IPS-15b (cell line): Measurements from ENCODE around the gene GRB10.
"Not testable (repeated sequence)": the region's sequence is repeated elsewhere in the genome, so short reads cannot be mapped to it uniquely, and the experiment has no call there.

ENCODE experiments used
- H3K27me3 ChIP-seq: one replicate; pipeline ENCODE4 v1.6.1; 2013; ENCODE audit warnings: low read length; ENCODE audit not compliant: control insufficient read depth, insufficient read depth
- H3K36me3 ChIP-seq: one replicate; pipeline ENCODE4 v1.6.1; 2013; ENCODE audit warnings: low read length; ENCODE audit not compliant: control insufficient read depth, insufficient read depth
- H3K4me1 ChIP-seq: one replicate; pipeline ENCODE4 v1.6.1; 2013; ENCODE audit warnings: mild to moderate bottlenecking, low read length; ENCODE audit not compliant: control insufficient read depth, insufficient read depth
- H3K4me3 ChIP-seq: one replicate; pipeline ENCODE4 v1.5.1; 2013; ENCODE audit warnings: low read depth, low read length
- H3K9ac ChIP-seq: one replicate; pipeline ENCODE4 v1.6.1; 2013; ENCODE audit warnings: low read depth, mild to moderate bottlenecking, low read length
- H3K9me3 ChIP-seq: one replicate; pipeline ENCODE4 v1.6.1; 2013; ENCODE audit warnings: mild to moderate bottlenecking, low read length; ENCODE audit not compliant: control insufficient read depth, insufficient read depth

The GRB10 gene

DNA sequence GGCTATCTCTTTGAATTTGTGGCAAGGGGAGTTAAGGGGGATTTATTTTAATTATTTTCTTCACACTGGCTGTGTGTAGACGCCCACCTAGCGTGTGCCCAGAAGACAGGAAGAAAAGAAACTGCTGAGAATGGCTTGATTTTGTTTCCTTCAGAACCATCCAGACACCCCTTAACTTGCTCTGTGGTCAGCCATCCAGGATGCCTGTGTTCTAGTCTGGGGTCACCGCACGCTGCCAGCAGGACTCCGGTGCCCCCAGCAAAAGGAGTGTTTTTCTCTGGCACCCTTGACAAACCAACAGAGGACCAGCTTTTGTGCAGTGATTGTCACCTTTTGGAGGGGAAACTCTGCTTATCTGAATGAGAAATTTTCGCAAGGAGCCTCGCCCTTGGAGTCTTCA is 222.8 kb downstream of the GRB10 start:
- H3K9me3 ChIP-seq, result no peaks in the 10 kb centered on the region
- H3K4me1 ChIP-seq, result peaks cover 3% of the 10 kb centered on the region
- H3K4me3 ChIP-seq, result no peak overlapping the region
- no peaks in the 10 kb centered on the region for H3K36me3 ChIP-seq
- no peak overlapping the region for H3K9ac ChIP-seq
- no peaks in the 10 kb centered on the region for H3K27me3 ChIP-seq

GRCh38 chr7:50558294-50559053 is 224.2 kb downstream of the GRB10 start:
- H3K36me3 ChIP-seq, result no peaks in the 10 kb centered on the region
- peaks cover 3% of the 10 kb centered on the region for H3K4me1 ChIP-seq
- H3K4me3 ChIP-seq, result no peak overlapping the region
- H3K9me3 ChIP-seq, result no peaks in the 10 kb centered on the region
- H3K27me3 ChIP-seq, result no peaks in the 10 kb centered on the region
- no peak overlapping the region for H3K9ac ChIP-seq

DNA sequence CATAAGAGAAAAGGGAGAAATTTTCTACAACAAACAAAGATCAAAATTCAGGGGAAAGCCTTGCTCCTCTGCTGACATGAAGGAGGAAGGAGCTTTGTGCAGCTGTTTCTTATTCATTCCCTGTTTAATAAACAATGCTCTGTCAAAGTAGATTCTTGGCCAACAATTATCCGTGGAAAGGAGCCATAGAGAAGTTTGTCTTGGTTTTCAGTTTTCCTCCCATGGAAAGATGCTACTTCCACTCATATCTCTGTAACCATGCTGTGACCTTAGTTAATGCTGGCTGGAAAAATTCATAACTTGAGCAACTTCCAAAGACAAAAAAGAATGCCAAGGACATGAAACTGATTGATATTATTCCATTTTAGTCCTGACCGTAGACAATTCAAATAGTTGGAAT is 225.6 kb downstream of the GRB10 start:
- H3K9ac ChIP-seq, result no peak overlapping the region
- H3K9me3 ChIP-seq, result no peaks in the 10 kb centered on the region
- no peak overlapping the region for H3K4me3 ChIP-seq
- H3K4me1 ChIP-seq, result peaks cover 3% of the 10 kb centered on the region
- no peaks in the 10 kb centered on the region for H3K27me3 ChIP-seq
- no peaks in the 10 kb centered on the region for H3K36me3 ChIP-seq

DNA sequence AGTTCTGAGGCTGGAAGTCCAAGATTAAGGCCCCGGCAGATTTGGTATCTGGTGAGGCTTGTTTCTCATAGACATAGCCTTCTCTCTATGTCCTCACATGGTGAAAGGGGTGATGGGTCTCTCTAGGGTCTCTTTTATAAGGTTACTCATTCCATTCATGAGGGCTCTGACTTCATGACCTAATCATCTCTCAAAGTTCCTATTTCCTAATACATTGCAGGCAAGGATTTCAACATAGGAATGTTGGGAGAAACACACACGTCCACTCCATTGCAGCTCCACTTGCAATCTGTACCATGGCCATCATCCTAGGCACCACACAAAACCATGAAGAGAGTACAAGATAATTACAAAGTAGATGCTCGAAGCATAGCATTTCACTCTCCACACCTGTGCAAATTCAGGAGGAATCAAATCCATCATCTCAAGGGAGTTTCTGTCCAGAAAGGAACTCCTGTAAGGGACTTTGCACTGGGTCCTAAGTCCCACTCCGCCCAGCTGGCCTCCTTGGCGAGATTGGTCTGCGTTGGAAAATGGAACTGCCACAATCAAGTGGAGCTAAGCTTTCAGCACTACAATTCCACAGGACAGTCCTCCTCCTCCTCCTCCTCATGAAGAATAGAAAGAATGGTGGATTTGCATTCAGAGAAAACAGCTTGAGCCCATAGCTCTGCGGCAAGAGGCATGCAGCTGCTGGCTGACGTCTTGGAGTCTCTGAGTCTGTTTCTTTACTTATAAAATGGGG is 226.3 kb downstream of the GRB10 start:
- peaks cover 3% of the 10 kb centered on the region for H3K4me1 ChIP-seq
- H3K27me3 ChIP-seq, result no peaks in the 10 kb centered on the region
- no peaks in the 10 kb centered on the region for H3K9me3 ChIP-seq
- no peak overlapping the region for H3K4me3 ChIP-seq
- no peaks in the 10 kb centered on the region for H3K36me3 ChIP-seq
- H3K9ac ChIP-seq, result no peak overlapping the region

- Histone ChIP-seq H3K9ac (no peak overlapping the region), H3K36me3 (no peaks in the 10 kb centered on the region)
These were observed 227.0 kb downstream of the GRB10 start for GRCh38 chr7:50555594-50556140.

DNA sequence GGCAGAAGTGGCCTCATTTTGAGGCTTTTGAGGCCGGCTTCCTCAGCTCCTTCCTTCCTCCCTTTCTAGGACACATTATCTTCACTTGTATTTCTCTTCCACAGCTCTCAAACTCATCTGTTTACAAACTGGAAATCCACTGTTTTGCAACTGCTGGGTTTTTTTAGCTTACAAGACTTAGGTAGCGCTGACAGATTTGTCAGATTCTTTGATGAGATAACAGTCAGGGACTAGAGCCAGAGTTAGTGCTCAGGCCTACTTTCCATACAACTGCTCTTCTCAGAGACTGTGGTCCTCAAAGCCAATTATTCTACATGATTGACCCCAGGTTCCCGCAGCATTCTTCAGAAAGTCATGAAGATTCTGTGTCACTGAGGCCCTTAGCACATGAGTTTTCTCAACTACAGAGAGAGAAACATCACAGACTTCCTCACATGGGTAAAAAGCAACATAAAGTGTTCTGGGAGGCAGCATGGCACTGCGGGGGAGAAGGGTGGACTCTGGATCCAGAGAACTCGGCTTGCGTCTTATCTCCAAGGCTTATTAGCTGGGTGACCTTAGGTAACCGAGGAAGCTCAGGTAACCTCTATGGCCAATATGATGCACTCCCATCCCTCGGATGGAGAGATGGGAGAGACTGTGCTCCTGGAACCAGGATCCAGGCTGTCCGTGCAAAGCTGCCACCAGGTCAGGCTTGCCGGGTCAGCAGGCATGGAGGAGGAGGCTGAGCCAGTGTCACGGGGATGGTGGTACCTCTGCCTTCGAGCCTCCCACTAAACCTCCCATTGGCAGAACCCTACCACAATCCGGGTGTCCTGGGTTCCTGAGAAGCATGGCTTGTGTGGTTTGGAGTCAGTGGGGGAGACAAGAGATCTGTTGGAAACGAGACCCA is 228.0 kb downstream of the GRB10 start:
- Histone ChIP-seq H3K4me1 (no peaks in the 10 kb centered on the region), H3K27me3 (no peaks in the 10 kb centered on the region), H3K4me3 (no peak overlapping the region), H3K9ac (no peak overlapping the region), H3K9me3 (no peaks in the 10 kb centered on the region), H3K36me3 (no peaks in the 10 kb centered on the region)

More at GRCh38 chr7:50555594-50556140, 227.0 kb downstream of the GRB10 start:
- no peak overlapping the region for H3K4me3 ChIP-seq
- H3K27me3 ChIP-seq, result no peaks in the 10 kb centered on the region
- H3K4me1 ChIP-seq, result no peaks in the 10 kb centered on the region
- H3K9me3 ChIP-seq, result no peaks in the 10 kb centered on the region

- Histone ChIP-seq H3K36me3 (no peaks in the 10 kb centered on the region), H3K27me3 (no peaks in the 10 kb centered on the region), H3K9me3 (no peaks in the 10 kb centered on the region), H3K4me1 (no peaks in the 10 kb centered on the region), H3K9ac (no peak overlapping the region), H3K4me3 (no peak overlapping the region)
These were observed 228.7 kb downstream of the GRB10 start for GRCh38 chr7:50553973-50554372.

DNA sequence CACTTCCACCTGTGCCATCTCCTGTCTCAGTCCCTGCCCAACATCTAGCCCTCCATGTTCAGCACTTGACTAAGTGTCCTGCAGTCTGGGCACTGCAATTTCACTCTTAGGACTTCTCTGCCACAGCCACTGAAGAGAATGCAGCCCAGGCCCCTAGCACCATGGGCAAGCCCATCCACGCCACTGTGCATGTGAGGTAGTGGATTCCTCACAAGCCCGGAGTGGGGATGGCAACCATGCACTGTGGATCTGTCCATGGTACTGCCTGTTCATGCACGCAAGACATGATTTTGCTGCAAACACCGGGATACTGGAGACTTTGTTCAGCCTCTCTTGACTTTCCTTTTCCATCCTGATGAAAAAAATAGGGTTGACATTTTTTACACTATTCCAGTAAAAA is 229.8 kb downstream of the GRB10 start:
- no peak overlapping the region for H3K9ac ChIP-seq
- H3K27me3 ChIP-seq, result no peaks in the 10 kb centered on the region
- no peaks in the 10 kb centered on the region for H3K36me3 ChIP-seq
- H3K4me1 ChIP-seq, result no peaks in the 10 kb centered on the region
- no peak overlapping the region for H3K4me3 ChIP-seq
- H3K9me3 ChIP-seq, result no peaks in the 10 kb centered on the region

DNA sequence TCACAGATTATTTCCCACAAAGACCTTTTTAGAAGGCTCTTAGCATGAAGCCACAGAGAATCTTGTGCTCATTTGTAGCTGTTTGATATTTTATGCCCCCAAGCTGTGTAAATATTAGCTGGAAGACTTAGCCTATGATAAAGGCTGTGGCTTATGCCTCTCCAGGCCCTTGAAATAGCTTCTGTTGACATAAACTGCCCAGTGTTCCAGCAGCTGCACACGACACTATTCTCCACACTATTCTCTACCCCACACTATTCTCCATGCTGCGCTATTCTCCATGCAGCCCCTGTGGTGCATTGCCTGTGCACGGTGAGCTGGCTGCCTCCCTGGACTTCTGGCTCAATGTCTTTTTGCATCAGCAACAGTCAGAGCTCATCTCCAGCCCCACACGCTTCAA is 230.6 kb downstream of the GRB10 start:
- Histone ChIP-seq H3K9me3 (no peaks in the 10 kb centered on the region), H3K27me3 (no peaks in the 10 kb centered on the region), H3K9ac (no peak overlapping the region), H3K36me3 (no peaks in the 10 kb centered on the region), H3K4me3 (no peak overlapping the region), H3K4me1 (no peaks in the 10 kb centered on the region)

DNA sequence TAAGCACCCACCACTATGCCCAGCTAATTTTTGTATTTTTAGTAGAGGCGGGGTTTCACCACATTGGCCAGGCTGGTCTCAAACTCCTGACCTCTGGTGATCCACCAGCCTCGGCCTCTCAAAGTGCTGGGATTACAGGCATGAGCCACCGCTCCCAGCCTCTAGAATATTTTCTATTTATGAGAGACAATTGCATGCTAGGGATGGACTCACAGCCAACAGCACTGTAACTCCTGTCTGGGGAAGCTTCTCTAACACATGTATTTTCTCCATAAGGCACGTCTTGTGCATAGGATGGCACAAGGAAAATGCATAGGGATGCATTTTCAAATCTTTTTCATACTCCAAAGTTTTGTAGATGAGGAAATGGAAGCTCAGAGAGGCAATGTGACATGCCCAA is 237.1 kb downstream of the GRB10 start:
- H3K4me1 ChIP-seq, H3K36me3 ChIP-seq, H3K9me3 ChIP-seq, H3K9ac ChIP-seq, H3K27me3 ChIP-seq, H3K4me3 ChIP-seq: not testable (repeated sequence)

DNA sequence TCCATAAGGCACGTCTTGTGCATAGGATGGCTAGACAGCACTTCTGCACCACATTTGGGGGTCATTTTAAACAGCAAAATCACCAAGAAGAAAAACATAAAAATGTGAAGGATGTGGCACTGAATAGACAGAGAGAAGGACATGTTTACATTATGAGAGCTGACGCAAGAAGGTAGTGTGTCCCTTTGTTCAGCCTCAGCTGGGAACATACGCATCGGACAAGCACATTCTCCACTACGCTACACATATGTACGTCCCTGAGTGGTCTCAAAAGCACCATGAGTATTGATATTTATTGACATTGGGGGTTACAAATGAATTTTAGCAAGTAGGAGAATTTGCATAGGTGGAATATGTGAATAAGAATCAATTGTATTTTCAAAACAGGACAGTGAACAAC is 237.7 kb downstream of the GRB10 start:
- no peak overlapping the region for H3K4me3 ChIP-seq
- no peaks in the 10 kb centered on the region for H3K9me3 ChIP-seq
- no peak overlapping the region for H3K9ac ChIP-seq
- H3K27me3 ChIP-seq, result no peaks in the 10 kb centered on the region
- no peaks in the 10 kb centered on the region for H3K4me1 ChIP-seq
- H3K36me3 ChIP-seq, result no peaks in the 10 kb centered on the region
